GM19035 (cell line): ENCODE data around the gene FAM83G.
"Not testable (repeated sequence)": the region's sequence is repeated elsewhere in the genome, so short reads cannot be mapped to it uniquely, and the experiment has no call there.

Experiments
- ATAC-seq: cut with Tn5 transposase; IDR thresholded peaks from one replicate; pipeline ENCODE4 v1.9.1; 2021; ENCODE audit not compliant: unreplicated experiment

FAM83G gene

DNA sequence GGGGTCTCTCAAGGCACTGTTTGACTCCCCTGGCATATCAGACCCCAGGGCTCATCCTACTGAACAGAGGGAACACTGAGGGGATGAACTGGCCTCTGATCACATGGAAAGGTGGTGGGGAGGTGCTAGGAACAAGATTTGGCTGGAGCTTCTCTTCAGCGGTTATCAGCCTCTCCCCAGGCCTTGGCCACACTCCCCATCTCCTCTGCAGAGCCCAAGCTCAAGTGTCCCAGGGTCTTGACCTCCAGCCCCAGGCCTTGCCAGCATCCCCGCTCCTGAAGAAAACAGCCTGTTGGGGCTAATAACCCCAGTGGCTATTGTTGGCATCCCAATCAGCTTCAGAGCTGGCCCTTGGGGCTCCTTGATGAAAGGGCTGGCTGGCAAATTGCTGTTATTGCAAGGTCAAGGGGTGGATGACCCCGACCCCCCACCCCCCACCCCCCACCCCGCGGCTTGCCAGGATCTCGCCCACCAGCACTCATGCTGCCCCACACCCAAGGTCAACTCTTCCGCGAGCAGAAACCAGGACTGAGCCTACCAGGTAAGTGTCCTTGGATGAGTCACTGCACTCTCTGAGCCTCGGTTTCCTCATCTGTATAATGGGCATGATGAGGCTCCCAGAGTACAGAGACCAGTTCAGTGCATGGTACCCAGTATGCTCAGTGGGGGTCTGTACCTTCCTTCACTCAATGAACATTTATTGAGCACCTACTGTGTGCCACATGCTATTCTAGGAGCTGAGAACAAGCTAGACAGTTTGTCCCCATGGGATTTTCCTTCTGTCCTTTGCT, 18.8 kb upstream of the FAM83G start:
- no peak for ATAC-seq

DNA sequence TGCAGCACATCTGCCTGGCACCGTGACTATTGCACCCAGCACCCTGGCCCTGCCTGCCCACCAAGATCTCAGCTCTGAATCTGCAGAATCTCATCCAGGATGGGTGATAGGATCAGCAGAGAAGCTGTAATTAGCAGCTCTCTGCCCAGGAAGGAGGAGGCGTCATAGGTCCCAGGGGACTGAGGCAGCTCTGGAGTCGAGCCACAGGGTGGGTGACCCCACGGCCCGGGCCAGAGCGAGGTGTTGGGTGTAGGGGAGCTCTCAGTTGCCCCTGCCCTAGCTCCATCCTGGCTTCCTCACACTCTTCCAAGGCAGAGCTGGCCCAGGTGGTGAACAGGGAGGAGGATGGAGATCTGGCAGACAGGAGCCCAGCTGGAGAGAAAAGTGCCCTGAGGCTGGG, 18.2 kb upstream of the FAM83G start:
- no peak for ATAC-seq

DNA sequence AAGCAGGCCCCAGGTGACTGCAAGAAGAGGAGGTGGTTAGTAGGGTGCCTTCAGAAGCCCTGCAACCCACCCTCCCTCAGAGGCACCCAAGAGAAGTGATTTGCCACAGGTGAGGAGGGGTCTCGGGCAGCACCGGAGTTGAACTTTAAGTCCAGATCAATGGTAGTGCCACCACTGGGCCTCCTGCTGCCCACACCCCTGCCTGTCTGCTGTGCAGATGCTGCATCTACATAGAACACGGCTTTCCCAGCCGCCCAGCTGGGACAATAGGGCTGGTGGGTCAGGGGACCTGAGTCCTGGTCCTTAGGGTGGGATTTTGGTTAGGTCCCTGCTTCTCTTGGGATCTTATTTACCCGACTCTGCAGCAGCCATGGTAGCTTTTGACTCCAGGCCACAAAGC, 17.6 kb upstream of the FAM83G start:
- no peak for ATAC-seq

DNA sequence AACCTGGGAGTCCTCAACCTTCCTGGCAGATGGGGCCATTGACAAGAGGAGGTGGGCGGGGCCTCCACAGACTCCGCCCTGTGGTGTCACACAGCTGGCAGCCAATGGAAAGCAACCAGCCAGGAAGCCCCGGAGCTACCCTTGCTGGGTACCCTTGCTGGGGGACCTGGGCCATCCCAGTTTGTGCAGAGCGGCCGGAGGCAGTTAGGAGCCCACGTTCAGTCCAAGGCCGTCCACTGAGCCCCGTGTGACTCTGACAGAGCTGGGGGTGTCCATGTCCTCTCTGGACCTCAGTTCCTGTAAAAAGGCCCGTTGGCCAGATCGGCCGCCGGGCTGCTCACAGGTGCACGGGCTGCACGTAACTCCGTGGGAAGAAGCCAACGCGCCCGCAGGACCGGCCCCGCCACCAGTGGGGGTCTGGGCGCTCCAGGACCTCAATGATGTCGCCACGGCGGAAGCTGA, 17.1 kb upstream of the FAM83G start:
- no peak for ATAC-seq

DNA sequence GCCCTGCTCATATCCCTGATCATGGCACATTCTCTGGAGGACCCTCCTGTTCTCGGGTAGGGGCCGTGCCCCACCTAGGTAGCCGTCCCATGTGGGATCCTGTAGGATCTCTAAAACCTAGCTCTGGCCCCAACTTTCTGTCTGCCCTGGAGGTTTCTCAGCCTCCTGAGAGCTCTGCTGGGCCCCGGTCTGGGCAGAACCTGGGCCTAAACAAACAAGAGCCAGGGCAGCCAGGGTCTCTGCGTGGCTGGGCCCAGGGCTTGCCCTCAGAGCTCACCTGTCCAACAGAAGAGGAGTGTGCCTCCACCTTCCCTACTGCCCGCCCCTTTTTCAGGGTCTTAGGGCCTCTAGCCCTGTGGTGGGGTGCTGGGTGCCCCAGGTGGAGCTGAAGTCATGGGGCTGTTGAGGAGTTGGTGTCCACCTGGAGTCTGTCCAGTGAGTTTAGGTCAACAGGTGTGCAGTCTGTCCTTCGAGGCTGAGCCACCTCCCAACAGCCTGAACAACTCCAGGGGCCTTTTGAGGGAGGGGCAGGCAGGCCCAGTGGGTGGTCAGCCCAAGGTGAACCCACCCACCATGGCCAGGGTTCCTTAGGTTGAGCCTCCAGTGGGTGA, 16.6 kb upstream of the FAM83G start:
- ATAC-seq = not testable (repeated sequence)

DNA sequence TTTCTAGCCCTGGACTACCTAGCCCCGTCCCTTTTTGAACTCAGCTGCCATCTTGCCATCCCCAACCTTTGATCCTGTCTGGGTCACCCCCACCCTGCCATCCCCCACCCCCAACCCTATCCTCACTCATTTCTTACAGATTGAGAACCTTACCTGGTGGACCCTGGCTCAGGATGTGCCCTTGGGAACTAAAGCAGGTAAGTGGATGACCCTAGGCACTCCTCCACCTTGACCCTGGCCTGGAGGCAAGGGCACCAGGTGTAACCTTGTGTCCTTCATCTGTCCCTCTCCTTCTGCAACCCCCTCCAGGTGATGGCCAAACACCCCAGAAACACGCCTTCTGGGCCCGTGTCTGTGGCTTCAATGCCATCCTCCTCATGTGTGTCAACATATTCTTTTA, 15.5 kb upstream of the FAM83G start:
- no peak for ATAC-seq

DNA sequence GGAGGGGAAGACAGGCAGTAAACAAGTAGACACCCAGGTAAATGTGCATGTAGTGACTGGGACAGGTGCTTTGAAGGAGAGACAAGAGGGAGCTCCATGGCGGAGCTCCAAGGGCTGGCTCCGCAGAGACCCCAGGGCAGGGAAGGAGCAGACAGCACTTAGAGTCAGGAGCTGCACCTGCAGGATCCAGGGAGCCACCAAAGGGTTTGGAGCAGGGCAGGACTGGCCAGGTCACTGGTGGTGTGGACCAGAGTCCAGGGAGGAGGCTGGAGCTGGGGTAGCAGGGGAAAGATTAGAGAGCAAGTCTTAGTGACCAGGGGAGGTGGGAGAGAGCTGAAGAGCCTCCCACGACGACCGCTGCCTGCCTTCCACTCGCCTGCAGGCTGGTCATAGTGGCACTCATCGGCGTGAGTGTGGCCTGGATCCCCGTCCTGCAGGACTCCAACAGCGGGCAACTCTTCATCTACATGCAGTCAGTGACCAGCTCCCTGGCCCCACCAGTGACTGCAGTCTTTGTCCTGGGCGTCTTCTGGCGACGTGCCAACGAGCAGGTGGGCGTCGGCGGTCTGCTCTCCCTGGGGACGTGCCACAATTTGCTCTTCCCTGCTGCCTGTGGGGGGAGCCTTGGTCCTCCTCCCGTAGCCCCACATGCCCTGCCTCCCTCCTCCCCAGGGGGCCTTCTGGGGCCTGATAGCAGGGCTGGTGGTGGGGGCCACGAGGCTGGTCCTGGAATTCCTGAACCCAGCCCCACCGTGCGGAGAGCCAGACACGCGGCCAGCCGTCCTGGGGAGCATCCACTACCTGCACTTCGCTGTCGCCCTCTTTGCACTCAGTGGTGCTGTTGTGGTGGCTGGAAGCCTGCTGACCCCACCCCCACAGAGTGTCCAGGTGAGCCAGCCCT, 14.7 kb upstream of the FAM83G start:
- no peak for ATAC-seq

GRCh38 chr17:19018600-19018950, 14.0 kb upstream of the FAM83G start:
- ATAC-seq = no peak

GRCh38 chr17:19017804-19018599, 13.4 kb upstream of the FAM83G start:
- no peak for ATAC-seq

DNA sequence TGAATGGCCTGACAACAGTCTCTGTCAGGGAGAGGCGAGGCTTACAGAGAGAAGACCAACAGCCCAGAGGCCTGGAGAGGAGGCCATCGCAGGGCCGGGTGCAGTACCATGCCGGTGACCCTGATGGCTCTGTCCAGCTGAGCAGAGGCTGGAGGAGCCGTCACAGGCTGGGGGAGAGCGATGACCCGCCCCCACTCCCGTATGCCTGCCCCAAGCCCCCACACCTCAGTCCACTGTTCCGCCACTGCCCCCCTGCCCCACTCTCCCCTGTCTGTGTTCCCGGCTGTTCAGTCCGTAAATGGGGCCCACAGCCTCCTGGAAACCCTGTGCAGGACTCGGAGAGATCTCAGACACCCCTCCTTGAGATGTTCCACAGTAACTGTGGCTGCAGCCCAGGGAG, 12.8 kb upstream of the FAM83G start:
- ATAC-seq = no peak

DNA sequence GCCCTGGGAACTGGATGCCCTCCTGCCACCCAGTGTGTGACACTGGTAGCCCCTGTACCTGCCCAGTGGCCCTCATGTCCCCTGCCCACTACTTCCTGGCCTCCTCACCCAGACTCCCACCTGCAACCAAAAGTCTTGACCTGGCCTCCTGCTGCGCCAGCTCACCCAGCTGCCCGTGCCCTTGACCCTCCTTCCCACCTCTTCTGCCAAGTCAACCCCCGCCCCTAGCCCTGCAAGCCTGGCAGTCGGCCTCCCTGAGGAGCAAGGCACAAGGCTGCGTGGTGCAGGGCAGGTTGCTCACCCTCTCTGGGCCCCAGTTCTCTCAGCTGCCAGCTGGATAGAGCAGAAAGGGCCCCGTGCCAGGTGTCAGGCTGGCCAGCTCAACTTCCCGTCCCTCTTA, 12.3 kb upstream of the FAM83G start:
- no peak for ATAC-seq

GRCh38 chr17:19016297-19016696, 11.7 kb upstream of the FAM83G start:
- ATAC-seq = no peak

DNA sequence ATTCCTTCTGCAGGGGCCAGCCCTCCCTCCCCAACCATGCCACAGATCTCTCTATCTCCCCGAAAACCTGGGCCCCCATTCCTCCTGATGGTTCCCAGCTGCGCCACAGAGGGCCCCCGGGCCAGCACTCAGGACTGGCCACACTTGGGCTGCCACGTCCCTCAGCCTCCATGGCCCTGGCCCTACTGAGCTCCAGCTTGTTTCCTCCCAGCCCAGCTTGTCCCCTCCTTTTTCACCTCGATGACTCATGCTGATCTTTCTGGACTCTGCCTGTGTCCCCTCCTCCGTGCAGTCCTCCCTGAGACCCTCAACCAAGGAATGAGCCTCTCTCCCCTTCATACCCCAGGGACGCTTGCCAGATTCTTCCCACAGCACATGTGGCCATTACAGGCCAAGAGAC, 10.9 kb upstream of the FAM83G start:
- no peak for ATAC-seq

DNA sequence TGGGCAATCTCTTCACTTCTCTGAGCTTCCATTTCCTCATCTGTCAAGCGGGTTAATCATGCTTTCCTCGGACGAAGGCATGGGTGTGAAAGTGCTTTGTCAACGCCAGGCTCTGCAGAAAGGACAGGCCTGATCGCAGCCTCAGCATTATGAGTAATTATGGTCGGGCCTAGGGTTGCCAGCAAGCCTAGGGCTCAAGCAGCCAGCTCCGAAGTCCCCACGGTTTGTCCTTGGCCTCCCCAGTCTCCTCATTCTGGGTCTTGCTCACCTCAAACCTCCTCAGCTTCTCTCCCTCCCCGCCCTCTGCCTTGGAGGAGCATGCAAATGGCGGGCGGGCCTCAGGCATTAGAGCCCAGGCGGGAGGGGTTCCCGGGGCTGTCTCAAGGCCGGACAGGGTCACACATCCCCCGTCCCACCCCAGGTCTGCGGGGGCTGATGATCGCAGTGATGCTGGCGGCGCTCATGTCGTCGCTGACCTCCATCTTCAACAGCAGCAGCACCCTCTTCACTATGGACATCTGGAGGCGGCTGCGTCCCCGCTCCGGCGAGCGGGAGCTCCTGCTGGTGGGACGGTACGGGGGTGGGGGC, 10.2 kb upstream of the FAM83G start:
- no peak for ATAC-seq

GRCh38 chr17:19013806-19014627, 9.5 kb upstream of the FAM83G start:
- no peak for ATAC-seq

DNA sequence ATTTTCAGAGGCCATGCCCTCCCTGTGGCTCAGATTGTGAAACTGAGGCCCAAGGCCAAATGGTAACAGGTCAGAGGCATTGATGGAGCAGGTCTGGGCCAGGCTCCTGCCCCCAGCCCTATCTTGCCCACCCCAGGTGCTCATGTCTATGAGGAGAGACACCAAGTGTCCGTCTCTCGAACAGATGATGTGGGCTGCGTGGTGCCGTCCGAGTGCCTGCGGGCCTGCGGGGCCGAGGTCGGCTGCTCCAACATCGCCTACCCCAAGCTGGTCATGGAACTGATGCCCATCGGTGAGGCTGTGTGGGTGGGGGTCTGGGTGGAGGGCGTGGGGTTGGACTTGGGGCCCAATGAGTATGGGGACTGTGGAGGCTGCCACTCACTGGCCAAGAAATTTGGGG, 8.7 kb upstream of the FAM83G start:
- ATAC-seq = no peak

GRCh38 chr17:19012171-19013080, 7.9 kb upstream of the FAM83G start:
- ATAC-seq = no peak

- no peak for ATAC-seq
These were observed 7.0 kb upstream of the FAM83G start for GRCh38 chr17:19011581-19011980.
